NCI-H128 (cell line): Measurements from ENCODE around the gene CHMP2A.
"Not testable (repeated sequence)": the region's sequence is repeated elsewhere in the genome, so short reads cannot be mapped to it uniquely, and the experiment has no call there.

Experiments
- DNase-seq: peaks from one replicate; lab custom pipeline; 2025; ENCODE audit not compliant: unreplicated experiment; lab: John Stamatoyannopoulos, UW

CHMP2A gene

GRCh38 chr19:58542641-58543372 is 12.1 kb downstream of the CHMP2A start:
- not testable (repeated sequence) for DNase-seq

- not testable (repeated sequence) for DNase-seq
These were observed 15.7 kb downstream of the CHMP2A start for GRCh38 chr19:58539169-58539559.

GRCh38 chr19:58538257-58539168 is 16.4 kb downstream of the CHMP2A start:
- DNase-seq = no peak

- DNase-seq = no peak
These were observed 17.8 kb downstream of the CHMP2A start for GRCh38 chr19:58536852-58537798.

- no peak for DNase-seq
These were observed 19.0 kb downstream of the CHMP2A start for GRCh38 chr19:58535857-58536256.

- DNase-seq = no peak
These were observed 23.7 kb downstream of the CHMP2A start for GRCh38 chr19:58531034-58531840.

GRCh38 chr19:58529405-58529804 is 25.5 kb downstream of the CHMP2A start:
- DNase-seq = no peak

GRCh38 chr19:58522709-58523108 is 32.2 kb downstream of the CHMP2A start:
- no peak for DNase-seq

- DNase-seq = no peak
These were observed 33.3 kb downstream of the CHMP2A start for GRCh38 chr19:58521651-58522050.

- no peak for DNase-seq
These were observed 34.7 kb downstream of the CHMP2A start for GRCh38 chr19:58520257-58520599.

GRCh38 chr19:58519355-58520256 is 35.3 kb downstream of the CHMP2A start, which contains the start of gene ZBTB45:
Gene ZBTB45 (minus strand): TSS chr19:58519810. CDS start chr19:58517673, 2,137 bp downstream.
- peak; percentile 90 for DNase-seq

- no peak for DNase-seq
These were observed 35.9 kb downstream of the CHMP2A start for GRCh38 chr19:58519087-58519354.

- DNase-seq = no peak
These were observed 36.4 kb downstream of the CHMP2A start for GRCh38 chr19:58518256-58519086.

- no peak for DNase-seq
These were observed 37.7 kb downstream of the CHMP2A start for GRCh38 chr19:58516964-58517833.

- DNase-seq = no peak
These were observed 38.6 kb downstream of the CHMP2A start for GRCh38 chr19:58516246-58516836.

GRCh38 chr19:58515259-58515658 is 39.6 kb downstream of the CHMP2A start:
- no peak for DNase-seq

GRCh38 chr19:58514564-58515022 is 40.3 kb downstream of the CHMP2A start:
- DNase-seq = no peak
